Cardiac muscle cell (in vitro differentiated cells and primary cell): ENCODE results near the gene DNAI2. TPM values are rescaled to one million over a fixed set of nuclear protein-coding genes. Genes with fewer than 3 reads are reported as not detected.

Experiments
- DNase-seq, 2 donors: peaks; one replicate each; pipeline versions ENCODE4 v3.0.0 to v3.0.0-alpha.2; 2010 to 2017; ENCODE audit warnings: low read depth in 1 of 2, low spot score in 1 of 2
- H3K27ac ChIP-seq: fragments of 200-600 bp; sonication (generic); 2 replicates; pipeline ENCODE4 v1.5.1; 2016
- H3K27me3 ChIP-seq: fragments of 200-600 bp; sonication (generic); 2 replicates; pipeline ENCODE4 v1.6.0; 2016; ENCODE audit warnings: control low read depth
- H3K36me3 ChIP-seq: fragments of 200-600 bp; sonication (generic); 2 replicates; pipeline ENCODE4 v1.5.1; 2016; ENCODE audit warnings: control low read depth
- H3K4me1 ChIP-seq: fragments of 200-600 bp; sonication (generic); 2 replicates; pipeline ENCODE4 v1.8.1; 2017; ENCODE audit warnings: low read depth, mild to moderate bottlenecking, mixed run types
- H3K4me3 ChIP-seq: fragments of 200-600 bp; sonication (generic); 2 replicates; pipeline ENCODE4 v1.5.1; 2016; ENCODE audit warnings: mild to moderate bottlenecking
- H3K9me3 ChIP-seq: fragments of 200-600 bp; sonication (generic); 2 replicates; pipeline ENCODE4 v1.5.1; 2017; ENCODE audit warnings: low read depth, mild to moderate bottlenecking, control low read depth
- polyA plus RNA-seq: library from polyadenylated mRNA; unstranded; fragments of >200 nt; fragmentation: Nextera tagmentation; extraction: Ambion mirVana; gene quantifications from 2 replicates; pipeline ENCODE4 v1.2.1, GENCODE V29; 2016
- total RNA-seq: library from RNA; depleted of rRNA; stranded (reverse); fragments of >200 nt; gene quantifications from 2 replicates; pipeline ENCODE4 v1.2.3, GENCODE V29; 2016
- TF ChIP-seq, protein P1 (sequence below): IDR thresholded peaks from 2 replicates; pipeline ENCODE4 v1.5.1; 2012; ENCODE audit warnings: low read depth, mild to moderate bottlenecking, low read length

The DNAI2 gene
- total and polyA plus RNA-seq, 2 experiments from 2014 or later = not detected

DNA sequence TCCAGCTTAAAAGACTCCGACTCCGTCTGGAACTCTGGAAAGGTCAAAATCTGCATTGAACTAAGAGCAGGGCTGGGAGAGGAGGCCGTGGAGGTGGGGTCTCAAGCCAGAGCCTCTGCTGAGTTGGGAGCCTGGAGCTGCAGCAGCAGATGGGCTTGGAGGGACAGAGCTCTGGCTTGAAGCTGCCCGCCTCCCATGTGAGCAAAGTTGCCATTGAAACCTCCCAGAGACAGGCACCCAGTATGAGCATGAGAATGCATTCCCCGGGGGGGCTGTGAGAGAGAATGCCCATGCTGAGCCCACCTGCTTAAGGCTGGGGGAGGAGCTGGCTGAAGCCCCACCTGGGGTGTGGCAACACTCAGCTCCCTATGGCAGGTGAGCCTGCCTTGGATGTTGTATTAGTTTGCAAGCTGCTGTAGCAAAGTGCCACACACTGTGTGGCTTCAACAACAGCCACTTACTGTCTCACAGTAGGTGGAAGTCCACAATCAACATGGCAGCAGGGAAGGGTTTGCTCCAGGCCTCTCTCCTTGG lies 61.6 kb downstream of the DNAI2 start:
- Histone ChIP-seq H3K27me3 (peaks cover 4% of the 10 kb centered on the region), H3K4me3 (no peak overlapping the region), H3K27ac (no peak overlapping the region), H3K9me3 (no peaks in the 10 kb centered on the region), H3K36me3 (no peaks in the 10 kb centered on the region), H3K4me1 (peaks cover 7% of the 10 kb centered on the region)
- no peak for DNase-seq
- TF ChIP-seq, protein P1, sequence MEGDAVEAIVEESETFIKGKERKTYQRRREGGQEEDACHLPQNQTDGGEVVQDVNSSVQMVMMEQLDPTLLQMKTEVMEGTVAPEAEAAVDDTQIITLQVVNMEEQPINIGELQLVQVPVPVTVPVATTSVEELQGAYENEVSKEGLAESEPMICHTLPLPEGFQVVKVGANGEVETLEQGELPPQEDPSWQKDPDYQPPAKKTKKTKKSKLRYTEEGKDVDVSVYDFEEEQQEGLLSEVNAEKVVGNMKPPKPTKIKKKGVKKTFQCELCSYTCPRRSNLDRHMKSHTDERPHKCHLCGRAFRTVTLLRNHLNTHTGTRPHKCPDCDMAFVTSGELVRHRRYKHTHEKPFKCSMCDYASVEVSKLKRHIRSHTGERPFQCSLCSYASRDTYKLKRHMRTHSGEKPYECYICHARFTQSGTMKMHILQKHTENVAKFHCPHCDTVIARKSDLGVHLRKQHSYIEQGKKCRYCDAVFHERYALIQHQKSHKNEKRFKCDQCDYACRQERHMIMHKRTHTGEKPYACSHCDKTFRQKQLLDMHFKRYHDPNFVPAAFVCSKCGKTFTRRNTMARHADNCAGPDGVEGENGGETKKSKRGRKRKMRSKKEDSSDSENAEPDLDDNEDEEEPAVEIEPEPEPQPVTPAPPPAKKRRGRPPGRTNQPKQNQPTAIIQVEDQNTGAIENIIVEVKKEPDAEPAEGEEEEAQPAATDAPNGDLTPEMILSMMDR = no peak

DNA sequence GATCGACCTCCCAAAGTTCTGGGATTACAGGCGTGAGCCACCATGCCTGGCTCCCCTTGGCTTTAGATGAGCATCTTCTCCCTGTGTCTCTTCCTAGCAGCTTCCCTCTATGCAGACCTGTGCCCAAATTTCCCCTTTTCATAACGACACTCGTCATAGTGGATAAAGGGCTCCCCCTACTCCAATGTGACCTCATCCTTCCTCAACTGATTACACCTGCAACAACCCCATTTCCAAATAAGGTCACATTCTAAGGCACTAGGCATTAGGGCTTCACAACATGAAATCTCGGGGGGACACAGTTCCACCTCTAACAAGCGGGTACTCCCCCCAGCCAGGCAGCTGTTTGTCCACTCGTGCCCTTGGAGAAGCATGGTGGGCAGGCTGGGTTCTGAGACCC lies 62.3 kb downstream of the DNAI2 start:
- Histone ChIP-seq H3K9me3 (no peaks in the 10 kb centered on the region), H3K4me1 (peaks cover 7% of the 10 kb centered on the region), H3K4me3 (no peak overlapping the region), H3K36me3 (no peaks in the 10 kb centered on the region), H3K27ac (no peak overlapping the region), H3K27me3 (peaks cover 4% of the 10 kb centered on the region)
- DNase-seq = no peak
- TF ChIP-seq, protein P1 = no peak

DNA sequence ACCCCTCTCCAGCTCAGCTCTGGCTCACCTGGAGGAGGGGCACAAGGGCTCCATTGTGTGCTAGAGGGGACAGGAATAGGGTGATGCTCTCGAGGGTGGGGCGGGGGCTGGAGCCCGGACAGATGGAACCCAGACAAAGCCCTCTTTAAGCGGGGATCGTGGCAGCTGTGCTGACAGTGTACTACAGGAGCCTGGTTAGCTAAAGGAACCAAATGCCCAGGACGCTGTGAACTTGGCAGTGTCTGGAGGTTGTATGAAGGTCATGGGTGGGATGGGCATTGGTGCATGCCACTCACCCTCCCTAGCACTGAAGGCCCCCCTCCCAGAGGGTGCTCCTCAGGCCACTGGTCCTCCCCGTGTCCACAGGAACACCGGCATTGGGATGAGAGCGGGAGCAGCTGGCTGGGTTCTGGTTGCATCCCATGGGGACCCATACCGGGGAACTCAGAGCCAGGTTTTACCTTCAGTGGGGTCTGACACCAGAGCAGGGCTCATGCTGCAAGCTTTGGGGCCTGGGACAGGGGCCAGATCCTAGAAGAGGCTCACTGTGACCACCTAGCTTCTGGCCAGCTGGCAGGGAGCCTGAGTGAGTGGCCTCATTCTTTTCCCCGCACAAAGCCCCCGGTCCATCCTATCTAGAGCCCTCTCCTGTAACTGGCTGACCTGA lies 63.9 kb downstream of the DNAI2 start:
- no peak overlapping the region for H3K4me3 ChIP-seq
- H3K27me3 ChIP-seq = peaks cover 4% of the 10 kb centered on the region
- no peak for DNase-seq
- H3K4me1 ChIP-seq = peaks cover under 1% of the 10 kb centered on the region
- H3K9me3 ChIP-seq = no peaks in the 10 kb centered on the region
- H3K27ac ChIP-seq = no peak overlapping the region
- H3K36me3 ChIP-seq = no peaks in the 10 kb centered on the region
- TF ChIP-seq, protein P1 = no peak

DNA sequence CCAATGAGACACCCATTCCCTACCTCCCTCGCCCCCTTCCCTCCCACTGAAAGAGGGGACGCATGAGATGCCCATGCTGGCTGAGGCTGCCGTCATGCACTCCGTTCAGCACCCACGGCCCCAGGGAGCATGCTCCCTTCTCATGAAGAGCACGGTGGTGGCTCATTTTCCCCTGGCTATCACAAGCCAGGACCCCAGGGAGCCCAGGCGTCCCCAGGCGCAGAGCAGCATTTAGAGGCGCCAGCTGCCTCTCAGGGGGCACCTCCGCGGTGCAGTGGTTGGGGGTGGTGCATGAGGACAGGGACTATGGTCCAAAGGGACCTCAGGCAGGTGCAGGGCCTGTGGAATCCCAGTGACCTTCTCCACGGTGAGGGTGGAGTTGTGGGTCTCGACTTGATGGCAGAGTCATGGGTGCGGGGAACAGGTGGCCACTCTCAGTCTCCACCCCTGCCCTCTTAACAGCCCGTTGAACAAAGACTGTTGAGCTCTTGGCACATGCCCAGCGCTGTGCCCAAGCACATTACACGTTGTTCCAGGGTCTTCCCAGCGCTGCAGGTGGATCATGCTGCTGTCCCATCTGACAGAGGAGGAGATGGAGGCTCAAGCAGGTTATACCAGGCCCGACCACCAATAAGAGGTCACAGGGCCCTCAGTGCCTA lies 65.6 kb downstream of the DNAI2 start:
- H3K27me3 ChIP-seq = peaks cover 4% of the 10 kb centered on the region
- no peaks in the 10 kb centered on the region for H3K36me3 ChIP-seq
- H3K4me1 ChIP-seq = no peaks in the 10 kb centered on the region
- H3K9me3 ChIP-seq = no peaks in the 10 kb centered on the region
- TF ChIP-seq, protein P1 = no peak
- no peak for DNase-seq
- no peak overlapping the region for H3K4me3 ChIP-seq
- no peak overlapping the region for H3K27ac ChIP-seq

DNA sequence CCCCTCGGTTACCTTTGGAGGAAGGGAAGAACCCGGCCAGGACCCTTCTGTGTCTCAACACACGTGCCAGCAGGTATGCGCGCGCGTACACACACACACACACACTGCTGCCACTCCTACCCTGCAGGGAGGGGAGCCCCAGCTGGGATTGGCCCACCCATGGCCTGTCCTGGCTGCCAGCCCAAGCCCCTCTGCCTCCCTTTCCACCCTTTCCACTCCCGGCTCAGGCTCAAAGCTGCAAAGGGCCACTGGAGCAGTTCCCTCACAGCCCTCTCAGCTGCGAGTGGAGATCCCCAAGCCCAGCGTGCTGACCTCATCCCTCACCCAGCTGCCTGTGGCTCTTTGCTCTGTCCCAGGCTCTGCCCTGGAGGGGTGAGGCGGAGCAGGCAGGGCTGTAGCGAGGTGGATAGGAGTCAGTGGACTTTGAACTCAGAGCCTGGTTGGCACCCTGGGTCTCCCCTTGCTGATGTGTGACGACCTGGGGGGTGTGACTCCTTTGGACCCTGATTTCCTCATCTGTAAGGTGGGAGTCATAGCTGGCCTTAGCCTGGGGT lies 66.5 kb downstream of the DNAI2 start:
- Histone ChIP-seq H3K27ac (no peak overlapping the region), H3K27me3 (peaks cover 4% of the 10 kb centered on the region), H3K4me1 (no peaks in the 10 kb centered on the region), H3K4me3 (no peak overlapping the region), H3K36me3 (no peaks in the 10 kb centered on the region), H3K9me3 (no peaks in the 10 kb centered on the region)
- no peak for DNase-seq
- TF ChIP-seq, protein P1 = no peak
